ENCODE results near the gene CDHR3. TPM values are rescaled to one million over a fixed set of nuclear protein-coding genes. Genes with fewer than 3 reads are reported as not detected.

The CDHR3 gene
- total RNA-seq, 4 donors from 2014 or later, result 5.4 to 7.9 (median 5.9) TPM; not detected in 1

- H3K27ac ChIP-seq, result no peak overlapping the region
- H3K4me1 ChIP-seq, result no peaks in the 10 kb centered on the region
- no peaks in the 10 kb centered on the region for H3K36me3 ChIP-seq
- no peaks in the 10 kb centered on the region for H3K27me3 ChIP-seq
- intact Hi-C loops (cut with DNase I; ENCODE audit: low total_unique reads), result no loop called here
- no peak for TF ChIP-seq CTCF (IDR thresholded peaks at IDR 0.05)
- no peak for TF ChIP-seq POLR2A (IDR thresholded peaks at IDR 0.05)
- no peaks in the 10 kb centered on the region for H3K9me3 ChIP-seq
- H3K4me3 ChIP-seq, result no peak overlapping the region
- no peak for DNase-seq
These were observed 5.1 kb upstream of the CDHR3 start for GRCh38 chr7:105958012-105958411.

- H3K4me1 ChIP-seq, result no peaks in the 10 kb centered on the region
- intact Hi-C loops (cut with DNase I; ENCODE audit: low total_unique reads), result no loop called here
- TF ChIP-seq POLR2A (IDR thresholded peaks at IDR 0.05) (no peak), CTCF (IDR thresholded peaks at IDR 0.05) (no peak)
- H3K4me3 ChIP-seq, result no peak overlapping the region
- H3K9me3 ChIP-seq, result no peaks in the 10 kb centered on the region
- no peak for DNase-seq
- no peaks in the 10 kb centered on the region for H3K27me3 ChIP-seq
- no peak overlapping the region for H3K27ac ChIP-seq
- H3K36me3 ChIP-seq, result no peaks in the 10 kb centered on the region
These were observed 711 bp upstream of the CDHR3 start for GRCh38 chr7:105962353-105962752.

- H3K27ac ChIP-seq, result no peak overlapping the region
- intact Hi-C loops (cut with DNase I; ENCODE audit: low total_unique reads), result no loop called here
- TF ChIP-seq CTCF (IDR thresholded peaks at IDR 0.05) (no peak), POLR2A (IDR thresholded peaks at IDR 0.05) (no peak)
- no peaks in the 10 kb centered on the region for H3K27me3 ChIP-seq
- H3K36me3 ChIP-seq, result no peaks in the 10 kb centered on the region
- H3K4me1 ChIP-seq, result no peaks in the 10 kb centered on the region
- no peaks in the 10 kb centered on the region for H3K9me3 ChIP-seq
- no peak overlapping the region for H3K4me3 ChIP-seq
- DNase-seq, result no peak
These were observed 8.8 kb downstream of the CDHR3 start for GRCh38 chr7:105971845-105972244.

- intact Hi-C loops (cut with DNase I; ENCODE audit: low total_unique reads), result no loop called here
- H3K27ac ChIP-seq, result no peak overlapping the region
- DNase-seq, result no peak
These were observed 9.2 kb downstream of the CDHR3 start for GRCh38 chr7:105972276-105972675.

GRCh38 chr7:105974471-105974870 lies 11.4 kb downstream of the CDHR3 start:
- DNase-seq, result no peak
- TF ChIP-seq POLR2A (IDR thresholded peaks at IDR 0.05) (no peak), CTCF (IDR thresholded peaks at IDR 0.05) (no peak)
- Histone ChIP-seq H3K4me3 (no peak overlapping the region), H3K27me3 (no peaks in the 10 kb centered on the region), H3K27ac (no peak overlapping the region), H3K4me1 (no peaks in the 10 kb centered on the region), H3K36me3 (no peaks in the 10 kb centered on the region), H3K9me3 (no peaks in the 10 kb centered on the region)
- intact Hi-C loops (cut with DNase I; ENCODE audit: low total_unique reads), result no loop called here

More at GRCh38 chr7:105972276-105972675, 9.2 kb downstream of the CDHR3 start:
- no peaks in the 10 kb centered on the region for H3K27me3 ChIP-seq
- H3K4me3 ChIP-seq, result no peak overlapping the region
- H3K36me3 ChIP-seq, result no peaks in the 10 kb centered on the region
- TF ChIP-seq POLR2A (IDR thresholded peaks at IDR 0.05), result no peak
- no peak for TF ChIP-seq CTCF (IDR thresholded peaks at IDR 0.05)
- no peaks in the 10 kb centered on the region for H3K4me1 ChIP-seq
- no peaks in the 10 kb centered on the region for H3K9me3 ChIP-seq
